ENCODE data around the gene CRAMP1. TPM values are rescaled to one million over a fixed set of nuclear protein-coding genes. Genes with fewer than 3 reads are reported as not detected.
A peak's percentile ranks its signal among the peaks of the same experiment; 100 is the strongest.

CRAMP1 gene
- total and polyA plus RNA-seq, 2 donors (not counting 3 experiments of a cell fraction or from before 2014, with no cell fraction given), result 21.5 to 30.8 TPM

DNA sequence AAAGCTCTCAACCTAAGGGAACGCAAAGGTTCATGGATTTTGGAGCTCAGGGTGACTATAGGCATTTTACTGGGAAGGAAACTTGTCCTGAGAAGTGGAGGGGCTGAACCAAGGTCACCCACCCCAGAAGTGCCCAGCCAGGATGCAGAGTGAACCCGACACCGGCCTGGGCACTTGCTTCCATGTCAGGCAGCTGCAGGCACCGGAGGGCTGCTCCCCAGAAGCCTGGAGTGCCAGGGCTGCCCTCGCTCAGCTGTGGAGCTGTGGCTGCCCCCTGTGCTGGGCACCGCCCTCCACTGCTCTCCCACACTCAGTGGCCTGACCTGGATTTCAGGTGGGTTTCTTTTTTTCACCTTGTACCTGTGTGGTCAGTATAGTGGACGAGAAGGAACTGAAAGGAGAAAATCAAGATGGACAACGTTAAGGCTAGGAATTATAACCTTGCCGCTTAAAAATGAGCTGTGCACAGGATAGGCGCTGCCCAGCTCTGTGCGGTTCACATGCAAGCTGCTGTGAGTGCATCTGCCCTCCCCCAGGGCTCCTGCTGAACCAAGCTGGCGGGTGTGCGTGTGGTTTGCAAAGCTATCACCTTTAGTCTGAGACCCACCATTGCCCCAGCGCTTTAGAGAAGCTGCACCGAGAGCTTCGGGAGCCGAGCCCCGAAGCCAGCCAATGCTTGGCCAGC, 96.1 kb downstream of the CRAMP1 start:
- ChIA-PET POLR2A (no interaction called here), CTCF (interaction anchor here (1.5 to 4.2 kb wide), 4 partner anchors 17 to 214 kb away, joined by 3 to 52 read pairs (median 4); partner anchors contain the start of gene JPT2)
- H3K9me3 ChIP-seq (replicated peaks; ENCODE audit: control insufficient read depth, insufficient read depth, low read length), result no peaks in the 10 kb centered on the region
- no peak for FAIRE-seq
- no peak overlapping the region for H2AFZ ChIP-seq (ENCODE audit: low read depth, low read length)
- H3K4me3 ChIP-seq (replicated peaks in 1 of 3; ENCODE audit: insufficient read depth in 1 of 3, low read depth in 1 of 3, low read length in 3 of 3), result no peak overlapping the region
- no peaks in the 10 kb centered on the region for H3K27me3 ChIP-seq (ENCODE audit: control insufficient read depth in 2 of 2, insufficient read depth in 2 of 2, low read length in 2 of 2)
- peaks cover 62% of the 10 kb centered on the region for H3K79me2 ChIP-seq (ENCODE audit: control insufficient read depth, insufficient read depth, low read length)
- H4K20me1 ChIP-seq (replicated peaks; ENCODE audit: control insufficient read depth, extremely low read depth, insufficient read depth, low read length), result no peaks in the 10 kb centered on the region
- DNase-seq (ENCODE audit: low read depth, low spot score), result no peak
- no peak overlapping the region for H3K27ac ChIP-seq (ENCODE audit: insufficient read depth, low read depth, low read length)
- H3K9ac ChIP-seq (replicated peaks; ENCODE audit: extremely low read depth, insufficient read depth, low read length), result peak overlapping the region; percentile 47
- H3K4me2 ChIP-seq (ENCODE audit: insufficient read depth, low read length), result peak overlapping the region; percentile 80
- no peak for TF ChIP-seq POLR2AphosphoS5 (IDR thresholded peaks at IDR 0.05; ENCODE audit: insufficient read depth, low read depth, low read length)
- TF ChIP-seq, protein P1, sequence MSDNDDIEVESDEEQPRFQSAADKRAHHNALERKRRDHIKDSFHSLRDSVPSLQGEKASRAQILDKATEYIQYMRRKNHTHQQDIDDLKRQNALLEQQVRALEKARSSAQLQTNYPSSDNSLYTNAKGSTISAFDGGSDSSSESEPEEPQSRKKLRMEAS (IDR thresholded peaks at IDR 0.05; ENCODE audit: insufficient read depth, insufficient read length), result no peak
- no peak for TF ChIP-seq JUN (IDR thresholded peaks at IDR 0.05; ENCODE audit: borderline replicate concordance, insufficient read depth, insufficient read length, low read depth)
- TF ChIP-seq, protein P2, sequence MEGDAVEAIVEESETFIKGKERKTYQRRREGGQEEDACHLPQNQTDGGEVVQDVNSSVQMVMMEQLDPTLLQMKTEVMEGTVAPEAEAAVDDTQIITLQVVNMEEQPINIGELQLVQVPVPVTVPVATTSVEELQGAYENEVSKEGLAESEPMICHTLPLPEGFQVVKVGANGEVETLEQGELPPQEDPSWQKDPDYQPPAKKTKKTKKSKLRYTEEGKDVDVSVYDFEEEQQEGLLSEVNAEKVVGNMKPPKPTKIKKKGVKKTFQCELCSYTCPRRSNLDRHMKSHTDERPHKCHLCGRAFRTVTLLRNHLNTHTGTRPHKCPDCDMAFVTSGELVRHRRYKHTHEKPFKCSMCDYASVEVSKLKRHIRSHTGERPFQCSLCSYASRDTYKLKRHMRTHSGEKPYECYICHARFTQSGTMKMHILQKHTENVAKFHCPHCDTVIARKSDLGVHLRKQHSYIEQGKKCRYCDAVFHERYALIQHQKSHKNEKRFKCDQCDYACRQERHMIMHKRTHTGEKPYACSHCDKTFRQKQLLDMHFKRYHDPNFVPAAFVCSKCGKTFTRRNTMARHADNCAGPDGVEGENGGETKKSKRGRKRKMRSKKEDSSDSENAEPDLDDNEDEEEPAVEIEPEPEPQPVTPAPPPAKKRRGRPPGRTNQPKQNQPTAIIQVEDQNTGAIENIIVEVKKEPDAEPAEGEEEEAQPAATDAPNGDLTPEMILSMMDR (IDR thresholded peaks at IDR 0.05; ENCODE audit: extremely low read depth in 1 of 2, insufficient read depth in 1 of 2, low read depth in 1 of 2, low read length in 2 of 2), result no peak
- no peak for TF ChIP-seq EZH2 (IDR thresholded peaks at IDR 0.05; ENCODE audit: borderline replicate concordance, low read depth, low read length, severe bottlenecking)
- TF ChIP-seq GATA2 (IDR thresholded peaks at IDR 0.05; ENCODE audit: insufficient read depth, insufficient read length, low read depth, low read length), result no peak
- no peak for TF ChIP-seq FOS (IDR thresholded peaks at IDR 0.05; ENCODE audit: borderline replicate concordance, insufficient read depth, low read length)
- no peak for TF ChIP-seq POLR2A (IDR thresholded peaks at IDR 0.05; ENCODE audit: low read depth, low read length)
- TF ChIP-seq MYC (IDR thresholded peaks at IDR 0.05; ENCODE audit: low read depth, low read length), result no peak
- no peaks in the 10 kb centered on the region for H3K36me3 ChIP-seq (ENCODE audit: control insufficient read depth in 2 of 2, extremely low read depth in 1 of 2, insufficient read depth in 2 of 2, low read length in 2 of 2)
- peaks cover 12% of the 10 kb centered on the region for H3K4me1 ChIP-seq (ENCODE audit: control insufficient read depth, extremely low read depth, insufficient read depth, low read length)
- intact Hi-C loops (cut with micrococcal nuclease), result loop anchor here (5.0 to 10.0 kb wide), 3 partner anchors 216 to 331 kb away; partner anchors contain the start of genes TELO2 and UQCC4
- BruUV-seq (replicated peaks), result no TSS peak
- H3K9me1 ChIP-seq (replicated peaks; ENCODE audit: control insufficient read depth, extremely low read depth, insufficient read depth, low read length), result no peaks in the 10 kb centered on the region
- dilution Hi-C loops (cut with MboI; ENCODE audit: extremely low pct_ligation_motif_present, low sequenced_read_pairs), result no loop called here
